Stimulated activated naive B cell treated with anti-CD40 and anti-IgM and Interleukin-4, amounts not matched to agents 10 μg/mL and 1 μg/mL and 100 μg/mL, for 72 hours (primary cell): Measurements from ENCODE around the gene KIAA0513.
"Not testable (repeated sequence)": the region's sequence is repeated elsewhere in the genome, so short reads cannot be mapped to it uniquely, and the experiment has no call there.

Experiments
- ATAC-seq, 2 donors: fragments of 150-1000 bp; cut with Tn5 transposase; replicated peaks; 2 replicates each; pipeline ENCODE4 v1.10.0; 2021; ENCODE audit warnings: moderate library complexity in 1 of 2
- DNase-seq: peaks from one replicate; pipeline ENCODE4 v3.0.0; 2021
- H3K27ac Mint-ChIP-seq: one replicate; pipeline ENCODE4 v1.8.0; 2022; ENCODE audit warnings: mild to moderate bottlenecking, mixed read lengths
- H3K27me3 Mint-ChIP-seq, 2 donors: one replicate each; pipeline ENCODE4 v1.8.0; 2022; ENCODE audit warnings: mixed read lengths in 2 of 2
- H3K36me3 Mint-ChIP-seq, 2 donors: one replicate each; pipeline ENCODE4 v1.8.0; 2022; ENCODE audit warnings: mixed read lengths in 2 of 2, mild to moderate bottlenecking in 1 of 2
- H3K4me1 Mint-ChIP-seq, 2 donors: one replicate each; pipeline ENCODE4 v1.8.0; 2022; ENCODE audit warnings: mixed read lengths in 2 of 2, mild to moderate bottlenecking in 1 of 2
- H3K4me3 Mint-ChIP-seq, 2 donors: one replicate each; pipeline ENCODE4 v1.8.0; 2022; ENCODE audit warnings: mild to moderate bottlenecking in 2 of 2, mixed read lengths in 2 of 2, moderate library complexity in 1 of 2
- H3K9me3 Mint-ChIP-seq, 2 donors: one replicate each; pipeline ENCODE4 v1.8.0; 2022; ENCODE audit warnings: mixed read lengths in 2 of 2, mild to moderate bottlenecking in 1 of 2

Gene KIAA0513

DNA sequence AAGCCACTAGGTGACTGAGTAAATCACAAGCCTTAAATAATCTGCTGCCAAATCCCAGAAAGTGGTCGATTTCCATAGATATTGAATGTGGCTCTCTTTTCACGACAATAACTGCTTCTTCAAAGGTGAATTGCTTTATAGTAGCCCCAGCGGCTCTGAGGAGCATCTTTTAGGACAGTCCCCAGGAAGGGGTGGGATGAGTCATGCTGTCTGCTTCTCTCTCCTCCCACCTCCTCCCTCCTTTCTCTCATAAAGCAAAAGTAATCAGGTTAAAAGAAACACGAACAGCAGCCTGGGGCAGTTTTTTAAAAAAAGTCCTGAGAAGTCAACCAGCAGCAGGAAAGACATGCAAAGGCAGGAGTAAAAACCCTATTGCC, 1.8 kb downstream of the KIAA0513 start:
- DNase-seq: peak; percentile 39
- Mint-ChIP-seq H3K4me1 (peaks cover 34 to 57% of the 10 kb centered on the region in 2 donors), H3K27me3 (peaks cover 7 to 8% of the 10 kb centered on the region in 2 donors), H3K27ac (peak overlapping the region; percentile 49), H3K36me3 (no peaks in the 10 kb centered on the region), H3K4me3 (peak overlapping the region; percentile 26 to 46), H3K9me3 (no peaks in the 10 kb centered on the region)
- ATAC-seq: peak; percentile 68 to 79

DNA sequence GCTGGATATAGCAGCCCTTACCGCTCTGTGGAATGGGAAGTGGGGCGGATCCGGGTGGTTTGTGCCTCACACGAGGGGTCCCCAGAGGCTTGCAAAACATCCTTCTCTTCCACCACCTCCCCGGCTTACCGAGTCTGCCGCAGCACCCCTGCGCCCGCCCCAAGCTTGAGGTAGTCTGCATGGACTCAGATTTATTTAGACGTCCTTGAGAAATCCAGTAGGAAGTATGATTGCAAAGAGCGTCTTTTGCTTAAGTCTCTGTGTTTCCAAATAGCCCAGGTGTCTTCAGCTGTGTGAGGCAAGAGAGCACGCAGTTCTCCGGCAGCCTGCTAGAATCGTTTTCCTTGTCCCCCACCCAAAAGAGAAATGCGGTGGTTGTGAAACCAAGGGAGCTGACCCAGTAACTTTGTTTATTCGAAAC, 2.4 kb downstream of the KIAA0513 start:
- no peak for ATAC-seq
- peaks cover 32 to 51% of the 10 kb centered on the region in 2 donors for H3K4me1 Mint-ChIP-seq
- DNase-seq: no peak
- H3K27me3 Mint-ChIP-seq: peaks cover 7 to 8% of the 10 kb centered on the region in 2 donors
- no peaks in the 10 kb centered on the region for H3K36me3 Mint-ChIP-seq
- H3K9me3 Mint-ChIP-seq: no peaks in the 10 kb centered on the region
- H3K27ac Mint-ChIP-seq: no peak overlapping the region
- H3K4me3 Mint-ChIP-seq: no peak overlapping the region

GRCh38 chr16:85031451-85031850, 3.9 kb downstream of the KIAA0513 start:
- no peaks in the 10 kb centered on the region for H3K36me3 Mint-ChIP-seq
- no peak overlapping the region for H3K27ac Mint-ChIP-seq
- peaks cover 7 to 8% of the 10 kb centered on the region in 2 donors for H3K27me3 Mint-ChIP-seq
- H3K4me3 Mint-ChIP-seq: no peak overlapping the region
- DNase-seq: no peak
- no peak for ATAC-seq
- H3K9me3 Mint-ChIP-seq: no peaks in the 10 kb centered on the region
- H3K4me1 Mint-ChIP-seq: peaks cover 23 to 38% of the 10 kb centered on the region in 2 donors

- not testable (repeated sequence) for ATAC-seq, H3K27me3 Mint-ChIP-seq, H3K9me3 Mint-ChIP-seq, H3K27ac Mint-ChIP-seq, H3K36me3 Mint-ChIP-seq, DNase-seq, H3K4me3 Mint-ChIP-seq
- H3K4me1 Mint-ChIP-seq: peaks cover 22 to 35% of the 10 kb centered on the region in 2 donors
These were observed 4.6 kb downstream of the KIAA0513 start for GRCh38 chr16:85032187-85032586.

- H3K27me3 Mint-ChIP-seq: peaks cover 2 to 5% of the 10 kb centered on the region in 2 donors
- H3K4me3 Mint-ChIP-seq: no peak overlapping the region
- no peak overlapping the region for H3K27ac Mint-ChIP-seq
- peaks cover 18 to 25% of the 10 kb centered on the region in 2 donors for H3K4me1 Mint-ChIP-seq
- ATAC-seq: no peak
- DNase-seq: no peak
- H3K36me3 Mint-ChIP-seq: peaks cover 0 to 2% of the 10 kb centered on the region in 2 donors
- H3K9me3 Mint-ChIP-seq: no peaks in the 10 kb centered on the region
These were observed 5.6 kb downstream of the KIAA0513 start for GRCh38 chr16:85033171-85033570.

- Mint-ChIP-seq H3K27me3 (no peaks in the 10 kb centered on the region), H3K4me1 (peaks cover 3 to 8% of the 10 kb centered on the region in 2 donors), H3K4me3 (no peak overlapping the region), H3K27ac (no peak overlapping the region), H3K9me3 (no peaks in the 10 kb centered on the region), H3K36me3 (peaks cover 0 to 2% of the 10 kb centered on the region in 2 donors)
- no peak for DNase-seq
- no peak for ATAC-seq
These were observed 7.2 kb downstream of the KIAA0513 start for GRCh38 chr16:85034591-85035433.

GRCh38 chr16:85036236-85037049, 8.8 kb downstream of the KIAA0513 start:
- H3K27ac Mint-ChIP-seq: no peak overlapping the region
- ATAC-seq (no peak), DNase-seq (no peak)
- H3K27me3 Mint-ChIP-seq: no peaks in the 10 kb centered on the region
- H3K4me1 Mint-ChIP-seq: peaks cover 3 to 5% of the 10 kb centered on the region in 2 donors
- no peak overlapping the region for H3K4me3 Mint-ChIP-seq
- no peaks in the 10 kb centered on the region for H3K9me3 Mint-ChIP-seq
- peaks cover 0 to 2% of the 10 kb centered on the region in 2 donors for H3K36me3 Mint-ChIP-seq

DNA sequence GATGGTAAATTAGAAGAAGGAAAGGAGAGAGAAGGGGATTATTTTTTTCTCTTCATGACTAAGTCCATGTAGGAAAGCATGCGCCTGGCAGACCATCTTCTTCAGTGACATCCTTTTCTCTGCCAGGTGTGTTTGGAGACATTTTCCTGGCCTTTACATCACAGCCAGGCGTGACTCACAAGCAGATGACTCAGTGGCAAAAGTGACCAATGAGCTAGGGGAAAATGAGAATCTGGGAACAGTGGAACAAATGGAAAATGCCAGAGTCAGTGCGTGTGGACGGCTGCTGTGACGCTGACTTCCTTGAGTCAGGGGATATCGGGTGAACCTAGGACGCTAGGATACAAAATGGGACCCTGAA, 9.4 kb downstream of the KIAA0513 start:
- Mint-ChIP-seq H3K4me3 (no peak overlapping the region), H3K36me3 (peaks cover 0 to 2% of the 10 kb centered on the region in 2 donors), H3K9me3 (no peaks in the 10 kb centered on the region), H3K4me1 (peaks cover 3 to 5% of the 10 kb centered on the region in 2 donors), H3K27ac (no peak overlapping the region), H3K27me3 (no peaks in the 10 kb centered on the region)
- DNase-seq (no peak), ATAC-seq (no peak)

DNA sequence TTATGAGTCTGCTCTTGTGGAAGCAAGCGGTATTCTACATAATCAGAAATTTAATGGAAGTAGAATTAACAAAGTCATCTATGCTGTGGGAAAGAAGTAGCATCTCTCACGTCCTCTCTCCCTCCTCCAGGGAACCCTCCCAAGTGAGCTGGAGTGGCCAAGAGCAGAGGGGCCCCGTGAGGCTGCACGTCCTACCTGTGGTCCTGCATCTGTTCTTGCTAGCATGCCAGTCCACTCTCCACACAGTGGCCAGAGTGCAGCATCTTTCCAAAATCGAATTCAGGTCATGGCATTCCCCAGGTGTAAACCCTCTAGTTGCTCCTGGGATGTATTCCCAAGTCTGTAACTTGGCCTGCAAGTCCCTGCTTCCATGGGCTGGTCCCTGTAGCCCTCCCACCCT, 10.1 kb downstream of the KIAA0513 start:
- peaks cover 0 to 2% of the 10 kb centered on the region in 2 donors for H3K36me3 Mint-ChIP-seq
- ATAC-seq (no peak), DNase-seq (no peak)
- no peak overlapping the region for H3K4me3 Mint-ChIP-seq
- no peaks in the 10 kb centered on the region for H3K27me3 Mint-ChIP-seq
- no peaks in the 10 kb centered on the region for H3K9me3 Mint-ChIP-seq
- H3K4me1 Mint-ChIP-seq: peaks cover 3 to 5% of the 10 kb centered on the region in 2 donors
- H3K27ac Mint-ChIP-seq: no peak overlapping the region

DNA sequence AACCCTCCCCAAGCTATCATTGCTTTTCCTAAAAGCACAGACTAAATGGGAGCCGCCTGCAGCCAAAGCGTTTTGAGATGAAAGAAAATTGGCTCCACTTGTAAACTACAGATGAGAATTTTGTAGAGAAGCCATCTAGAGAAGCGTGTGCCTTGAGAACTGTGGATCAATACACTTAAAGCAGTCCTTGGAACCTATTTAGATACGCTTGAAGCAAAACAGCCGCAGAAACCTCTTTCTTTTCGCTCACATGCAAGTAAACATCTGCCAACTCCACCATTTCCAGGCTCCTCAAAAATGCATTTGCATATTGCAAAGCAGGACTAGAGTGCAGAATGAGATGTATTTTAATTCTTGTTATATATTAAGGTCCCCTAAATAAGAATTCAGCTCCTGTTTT, 13.1 kb downstream of the KIAA0513 start:
- Mint-ChIP-seq H3K4me1 (peaks cover 3 to 5% of the 10 kb centered on the region in 2 donors), H3K27ac (no peak overlapping the region), H3K27me3 (no peaks in the 10 kb centered on the region), H3K9me3 (no peaks in the 10 kb centered on the region), H3K36me3 (peaks cover 0 to 2% of the 10 kb centered on the region in 2 donors), H3K4me3 (no peak overlapping the region)
- no peak for ATAC-seq
- DNase-seq: no peak

DNA sequence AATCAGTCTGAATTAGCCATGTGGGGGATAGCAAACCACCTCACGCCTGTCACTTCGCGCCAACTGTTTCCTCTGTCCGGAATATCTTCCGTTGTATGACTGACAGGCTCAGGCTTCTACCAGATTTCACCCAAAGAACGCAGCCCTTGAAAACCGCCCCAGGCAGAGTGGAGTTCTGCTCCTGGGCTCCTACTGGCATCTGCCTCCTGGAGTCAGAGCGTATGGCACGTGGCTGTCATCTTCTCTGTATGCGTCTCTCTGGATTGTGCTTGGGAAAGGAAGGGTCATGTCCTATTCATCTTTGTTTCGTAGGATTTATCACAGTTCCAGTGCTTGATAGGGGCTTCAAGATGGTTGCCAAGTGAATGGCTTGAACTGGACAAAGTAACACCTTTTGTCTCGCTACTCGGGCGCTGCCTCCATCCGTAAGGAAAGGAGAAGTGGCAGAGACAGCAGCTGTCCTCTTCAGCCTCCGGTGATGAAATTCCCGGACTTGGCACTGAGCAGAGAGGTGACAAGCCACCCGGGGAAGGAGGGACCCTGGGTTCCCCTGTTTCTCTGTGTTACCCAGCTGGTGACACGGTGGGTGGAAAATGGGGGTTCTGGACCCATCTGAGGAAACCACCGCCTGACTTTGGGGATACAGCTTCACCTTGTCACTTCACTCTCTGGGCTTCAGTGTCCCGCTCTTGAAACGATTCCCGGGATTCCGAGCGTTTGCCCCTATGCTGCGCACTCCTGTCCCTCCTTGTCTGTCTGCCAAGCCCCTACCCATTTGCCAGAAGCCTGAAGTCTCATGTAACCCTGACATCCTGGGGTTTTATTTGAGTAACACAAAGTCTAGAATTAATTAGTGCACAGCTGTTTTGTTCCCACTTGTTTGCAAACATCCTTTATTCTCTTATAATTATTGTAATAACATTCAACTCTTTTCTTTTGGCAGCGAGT, 13.9 kb downstream of the KIAA0513 start:
- Mint-ChIP-seq H3K4me1 (peaks cover 3% of the 10 kb centered on the region in 2 donors), H3K27me3 (peaks cover 5% of the 10 kb centered on the region in 2 donors), H3K27ac (no peak overlapping the region), H3K9me3 (no peaks in the 10 kb centered on the region), H3K4me3 (no peak overlapping the region), H3K36me3 (peaks cover 0 to 2% of the 10 kb centered on the region in 2 donors)
- DNase-seq: no peak
- no peak for ATAC-seq

GRCh38 chr16:85042167-85042526, 14.6 kb downstream of the KIAA0513 start:
- peaks cover 9 to 12% of the 10 kb centered on the region in 2 donors for H3K27me3 Mint-ChIP-seq
- no peak for ATAC-seq
- peaks cover 0 to under 1% of the 10 kb centered on the region in 2 donors for H3K4me1 Mint-ChIP-seq

GRCh38 chr16:85042606-85043005, 15.0 kb downstream of the KIAA0513 start:
- H3K4me1 Mint-ChIP-seq: no peaks in the 10 kb centered on the region

More at GRCh38 chr16:85042167-85042526, 14.6 kb downstream of the KIAA0513 start:
- no peak for DNase-seq
- Mint-ChIP-seq H3K36me3 (no peaks in the 10 kb centered on the region), H3K27ac (no peak overlapping the region), H3K9me3 (no peaks in the 10 kb centered on the region), H3K4me3 (no peak overlapping the region)

GRCh38 chr16:85045077-85045476, 17.5 kb downstream of the KIAA0513 start:
- H3K27me3 Mint-ChIP-seq: peaks cover 29 to 38% of the 10 kb centered on the region in 2 donors
- peaks cover 0 to 6% of the 10 kb centered on the region in 2 donors for H3K4me1 Mint-ChIP-seq
- DNase-seq (no peak), ATAC-seq (no peak)
- H3K36me3 Mint-ChIP-seq: no peaks in the 10 kb centered on the region
- H3K4me3 Mint-ChIP-seq: no peak overlapping the region
- no peaks in the 10 kb centered on the region for H3K9me3 Mint-ChIP-seq
- no peak overlapping the region for H3K27ac Mint-ChIP-seq

More at GRCh38 chr16:85042606-85043005, 15.0 kb downstream of the KIAA0513 start:
- Mint-ChIP-seq H3K36me3 (no peaks in the 10 kb centered on the region), H3K27ac (no peak overlapping the region), H3K27me3 (peaks cover 11 to 17% of the 10 kb centered on the region in 2 donors), H3K9me3 (no peaks in the 10 kb centered on the region), H3K4me3 (no peak overlapping the region)
- DNase-seq (no peak), ATAC-seq (no peak)
